ENCODE data around the gene ANAPC2.

The ANAPC2 gene

DNA sequence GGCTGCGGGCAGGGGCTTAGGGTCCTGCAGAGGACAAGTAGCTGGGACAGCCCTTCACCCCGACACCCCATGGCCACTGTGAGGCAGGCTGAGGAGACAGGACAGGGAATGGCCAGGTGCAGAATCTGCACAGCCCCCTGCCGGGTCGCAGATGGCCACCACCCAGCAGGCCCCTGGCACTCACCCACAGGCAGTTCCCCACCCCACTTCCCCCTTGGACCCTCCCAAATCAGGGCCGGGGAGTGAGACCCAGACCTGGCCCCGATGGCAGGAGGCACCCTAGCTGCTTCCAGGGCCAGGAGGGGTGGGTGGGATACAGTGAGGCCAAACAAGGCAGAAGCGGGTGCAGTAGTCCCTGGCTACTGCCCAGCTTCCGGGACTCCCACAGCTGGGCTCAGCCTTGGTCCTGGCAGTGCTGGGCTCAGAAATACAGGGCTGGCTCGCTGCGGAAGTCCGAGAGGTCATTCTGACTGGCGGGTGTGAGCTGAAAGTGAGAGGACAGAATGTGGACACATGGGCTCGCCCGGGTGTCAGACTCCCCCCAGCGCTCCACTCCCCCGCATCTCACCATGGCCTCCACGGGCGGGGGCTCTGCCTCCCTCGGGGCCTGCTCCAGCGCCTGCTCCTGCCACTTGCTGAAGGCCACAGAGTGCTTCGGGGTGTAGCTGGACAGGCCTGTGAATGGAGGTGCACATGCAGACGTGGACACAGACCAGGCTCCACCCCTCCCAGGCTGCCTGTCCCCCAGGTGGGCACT lies 3.5 kb upstream of the ANAPC2 start:
- DNase-seq, result no peak

DNA sequence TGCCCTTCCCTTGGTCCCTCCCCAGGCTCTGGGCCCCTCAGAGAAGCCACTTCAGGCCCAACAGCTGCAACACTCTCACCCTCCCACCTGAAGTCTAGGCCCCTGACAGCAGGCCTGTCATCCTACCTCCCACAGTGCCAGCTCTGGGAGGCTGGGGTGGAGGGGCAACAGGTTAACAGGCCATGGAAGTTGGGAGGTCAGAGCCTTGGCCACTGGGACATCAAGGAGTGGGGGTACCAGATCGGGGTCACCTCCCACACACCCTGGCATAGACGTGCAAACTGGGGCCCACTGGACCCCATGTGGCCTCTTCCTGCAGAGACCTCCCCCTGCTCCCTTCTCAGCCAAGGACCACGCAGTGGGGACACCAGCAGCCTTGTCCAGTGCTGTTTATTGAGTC lies 2.9 kb upstream of the ANAPC2 start:
- no peak for DNase-seq

DNA sequence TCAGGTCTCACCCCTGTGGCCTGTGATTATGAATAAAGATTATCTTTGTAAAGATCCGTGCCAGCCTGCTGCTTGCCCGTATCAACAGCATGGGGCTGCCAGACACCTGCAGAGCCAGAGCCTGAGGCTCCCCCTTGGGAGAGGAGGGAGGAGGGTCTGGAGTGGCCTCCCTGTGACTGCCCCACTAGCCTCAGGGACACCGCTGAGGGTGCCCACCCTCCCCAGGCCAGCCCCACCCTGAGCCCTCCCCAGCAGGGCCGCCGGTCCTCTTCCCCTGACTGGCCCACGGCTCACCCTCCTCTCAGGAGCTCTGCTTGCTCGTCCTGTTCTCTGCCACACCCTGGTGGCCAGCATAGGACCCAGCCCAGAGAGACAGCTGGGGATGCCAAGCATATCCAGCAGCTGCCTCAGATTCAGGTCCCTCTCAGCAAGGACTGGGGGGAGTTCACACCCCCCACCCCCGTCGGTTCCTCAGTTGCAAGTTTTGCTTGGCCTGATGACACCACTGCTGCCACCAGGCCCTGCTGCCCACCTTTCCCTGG lies 2.0 kb upstream of the ANAPC2 start:
- DNase-seq, result no peak

DNA sequence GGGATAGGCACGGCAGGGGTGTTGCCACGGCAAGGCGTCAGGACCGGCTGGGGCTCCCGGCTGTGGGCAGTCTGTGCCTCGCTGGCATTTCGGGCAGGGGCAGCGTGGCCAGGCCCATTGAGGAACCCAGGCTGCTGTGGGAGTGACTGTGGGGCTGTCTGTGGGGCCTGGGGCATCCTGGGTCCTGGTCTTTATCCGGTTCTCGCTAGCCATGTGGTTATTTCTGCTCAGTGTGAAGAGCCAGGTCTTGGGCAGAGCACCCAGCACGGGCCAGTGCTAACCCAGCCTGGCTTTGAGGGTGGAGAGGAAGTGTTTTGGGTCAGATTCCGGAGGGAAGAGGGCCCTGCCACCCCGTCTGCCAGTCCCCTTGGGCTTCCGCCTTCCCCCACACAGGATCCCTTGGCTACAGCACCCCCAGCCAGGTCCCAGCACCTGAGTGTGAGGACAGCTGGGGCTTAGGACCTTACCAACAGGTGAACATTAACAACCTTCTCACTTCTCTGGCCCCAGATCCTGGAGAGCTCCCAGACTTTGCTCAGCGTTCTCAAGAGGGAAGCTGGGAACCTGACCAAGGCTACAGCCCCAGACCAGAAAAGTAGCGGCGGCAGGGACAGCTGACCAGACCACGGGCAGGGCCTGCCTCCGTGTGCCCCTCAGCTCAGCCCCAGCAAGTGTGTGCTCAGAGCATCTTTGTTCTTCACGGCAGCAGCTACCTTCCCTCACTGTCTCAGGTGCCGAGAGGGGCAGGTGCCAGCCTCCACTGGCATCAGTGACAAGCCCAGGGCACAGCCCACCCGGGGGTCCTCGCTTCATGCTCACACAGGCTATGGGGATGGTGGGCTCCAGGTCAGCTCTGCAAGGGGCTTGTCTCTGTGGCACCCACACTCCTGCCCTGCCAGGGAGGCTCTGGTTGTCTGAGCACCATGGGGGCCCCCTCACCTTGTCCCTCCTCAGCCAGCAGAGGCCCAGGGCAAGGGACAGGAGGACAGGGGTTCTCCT lies 1.2 kb upstream of the ANAPC2 start:
- DNase-seq, result no peak

GRCh38 chr9:137188086-137188489 lies 272 bp downstream of the ANAPC2 start:
- DNase-seq, result no peak

- no peak for DNase-seq
Measured at GRCh38 chr9:137187386-137187785, 974 bp downstream of the ANAPC2 start.

DNA sequence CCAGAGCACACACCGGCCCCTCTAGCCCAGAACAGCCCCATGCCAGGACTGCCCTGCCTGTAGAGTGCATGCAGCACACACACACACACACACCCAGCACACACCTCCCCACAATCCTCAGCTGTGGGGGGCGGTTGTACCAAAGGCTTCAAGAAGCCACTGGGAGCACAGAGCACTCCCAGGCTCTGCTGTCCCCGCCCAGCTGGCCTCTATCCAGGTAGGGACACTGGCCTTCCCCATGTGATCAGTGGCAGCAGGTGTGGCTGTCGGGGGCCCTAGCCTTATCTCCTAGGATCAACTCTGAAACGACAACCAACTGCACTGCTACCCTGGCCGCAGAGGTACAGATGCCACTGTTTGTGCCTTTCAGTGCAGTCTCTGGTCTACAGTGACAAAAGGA lies 2.0 kb downstream of the ANAPC2 start:
- DNase-seq, result no peak

- DNase-seq, result no peak
Measured at GRCh38 chr9:137185921-137186320, 2.4 kb downstream of the ANAPC2 start.

GRCh38 chr9:137184881-137185660 lies 3.3 kb downstream of the ANAPC2 start:
- DNase-seq, result no peak

DNA sequence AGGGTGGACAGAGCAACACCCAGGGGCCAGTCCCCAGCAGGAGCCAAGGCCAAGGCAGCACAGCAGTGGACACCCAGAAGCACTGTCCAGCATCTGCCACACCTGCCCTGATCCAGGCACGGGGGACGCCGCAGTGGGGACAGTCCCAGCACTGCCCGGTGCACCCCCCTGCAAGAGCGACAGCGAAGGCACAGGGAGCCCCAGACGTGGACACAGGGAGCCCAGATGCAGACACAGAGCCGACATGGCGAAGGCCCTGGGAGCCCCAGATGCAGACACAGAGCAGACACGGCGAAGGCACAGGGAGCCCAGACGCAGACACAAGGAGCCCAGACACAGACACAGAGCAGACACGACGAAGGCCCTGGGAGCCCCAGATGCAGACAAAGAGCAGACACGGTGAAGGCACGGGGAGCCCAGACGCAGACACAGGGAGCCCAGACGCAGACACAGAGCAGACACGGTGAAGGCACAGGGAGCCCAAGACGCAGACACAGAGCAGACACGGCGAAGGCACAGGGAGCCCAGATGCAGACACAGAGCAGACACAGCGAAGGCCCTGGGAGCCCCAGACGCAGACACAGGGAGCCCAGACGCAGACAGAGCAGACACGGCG lies 4.3 kb downstream of the ANAPC2 start:
- no peak for DNase-seq

DNA sequence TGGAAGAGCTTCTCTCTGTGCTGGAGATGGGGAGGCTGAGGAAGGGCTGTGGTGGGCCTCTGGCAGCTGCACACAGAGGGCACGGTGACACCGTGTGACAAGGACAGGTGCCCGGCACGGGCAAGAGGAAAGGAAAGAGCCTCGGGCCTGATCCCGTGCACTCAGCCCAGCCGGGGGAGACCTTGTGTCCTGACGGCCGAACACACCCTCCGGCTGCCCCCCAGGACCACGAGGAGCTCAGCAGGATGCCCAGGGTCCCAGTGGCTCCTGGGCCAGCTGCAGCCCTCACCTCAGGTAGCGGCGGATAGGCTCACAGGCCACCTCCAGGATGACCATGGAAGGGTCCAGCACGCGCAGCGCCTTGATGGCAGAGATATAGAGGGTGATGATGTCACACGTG lies 5.5 kb downstream of the ANAPC2 start:
- no peak for DNase-seq

DNA sequence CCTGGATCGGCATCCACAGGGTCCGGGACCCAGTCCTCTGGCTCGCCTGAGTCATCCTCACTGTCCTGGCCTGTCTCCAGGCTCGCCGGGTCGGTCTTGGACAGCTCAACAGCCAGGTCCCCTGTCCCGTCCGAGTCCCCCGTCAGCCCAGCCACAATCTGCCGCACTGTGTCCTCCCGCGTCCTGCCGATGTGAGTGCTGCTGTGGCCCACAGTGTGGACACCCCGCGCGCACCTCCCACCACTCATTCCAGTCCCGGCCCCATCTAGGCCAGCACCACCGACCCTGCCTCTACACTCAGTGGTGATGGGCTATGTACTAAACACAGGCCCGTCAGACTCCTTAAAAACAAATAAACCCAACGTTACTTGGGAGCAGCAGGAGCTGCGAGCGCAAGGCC lies 6.7 kb downstream of the ANAPC2 start:
- no peak for DNase-seq

DNA sequence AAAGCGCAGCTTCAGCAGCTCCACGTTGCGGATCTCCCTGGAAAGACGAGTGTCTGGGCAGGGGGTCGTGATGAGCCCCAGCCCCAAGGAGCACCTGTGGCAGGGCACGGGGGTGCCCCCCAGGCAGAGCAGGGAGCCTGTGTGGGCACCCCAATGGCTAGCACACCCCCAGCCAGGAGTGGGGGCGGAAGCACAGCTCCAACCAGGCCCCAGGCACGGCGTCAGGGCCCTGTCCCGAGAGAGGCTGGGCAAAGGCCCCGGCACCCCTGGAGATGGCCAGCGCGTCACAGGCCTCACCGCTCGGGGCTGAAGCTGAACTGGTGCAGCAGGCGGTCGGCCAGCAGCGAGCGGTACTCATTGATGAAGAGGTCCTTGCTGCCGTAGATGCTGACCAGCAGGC lies 7.9 kb downstream of the ANAPC2 start:
- no peak for DNase-seq

DNA sequence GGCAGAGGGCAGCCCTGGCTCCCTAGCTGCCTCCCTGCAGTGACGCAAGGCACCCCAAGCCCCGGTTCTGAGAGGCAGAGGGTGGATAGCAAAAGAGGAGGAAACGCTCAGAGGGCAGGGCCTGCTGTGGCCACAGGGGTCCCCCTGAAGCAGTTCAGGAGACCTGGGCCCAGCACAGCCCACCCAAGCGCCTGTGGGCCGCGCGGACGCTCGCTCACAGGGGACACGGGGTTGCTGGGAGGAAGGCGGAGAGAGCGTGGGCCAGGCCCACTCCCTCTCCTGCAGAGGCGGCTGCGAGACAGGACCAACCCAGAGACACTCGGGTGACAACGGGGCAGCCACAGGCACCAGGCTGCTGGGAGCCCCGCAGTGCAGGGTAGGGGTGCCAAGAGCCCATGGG lies 8.6 kb downstream of the ANAPC2 start:
- no peak for DNase-seq

DNA sequence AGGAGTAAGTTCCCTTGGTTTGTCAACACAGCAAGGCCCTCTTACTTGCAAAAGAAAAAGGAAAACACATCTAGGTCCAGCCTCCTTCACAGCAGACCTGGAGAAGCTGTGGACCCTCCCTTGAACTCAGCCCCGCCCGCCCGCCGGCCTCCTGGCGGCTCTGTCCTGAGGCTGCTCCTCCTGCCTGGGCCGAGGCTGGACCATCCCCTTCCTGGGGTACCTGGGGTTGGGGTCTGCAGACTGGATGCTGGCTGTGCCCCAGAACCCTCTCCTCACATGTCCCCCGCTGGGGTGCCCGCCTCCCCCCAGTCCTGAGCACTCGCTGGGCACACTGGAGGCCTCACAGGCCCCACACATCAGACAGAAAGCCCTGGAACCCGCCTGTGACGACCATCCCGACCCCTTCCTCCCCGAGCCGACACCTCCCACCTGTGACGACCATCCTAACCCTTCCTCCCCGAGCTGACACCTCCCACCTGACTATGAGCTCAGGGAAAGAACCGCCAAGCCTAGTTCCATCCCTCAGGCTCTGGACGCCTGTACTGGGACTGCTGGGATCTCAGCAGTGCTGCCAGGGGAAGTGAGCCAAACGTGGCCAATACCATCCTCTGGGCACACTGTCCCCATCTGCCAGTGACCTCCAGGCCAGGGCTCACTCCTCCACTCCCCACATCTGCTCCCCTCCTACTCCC lies 9.3 kb downstream of the ANAPC2 start:
- DNase-seq, result no peak

DNA sequence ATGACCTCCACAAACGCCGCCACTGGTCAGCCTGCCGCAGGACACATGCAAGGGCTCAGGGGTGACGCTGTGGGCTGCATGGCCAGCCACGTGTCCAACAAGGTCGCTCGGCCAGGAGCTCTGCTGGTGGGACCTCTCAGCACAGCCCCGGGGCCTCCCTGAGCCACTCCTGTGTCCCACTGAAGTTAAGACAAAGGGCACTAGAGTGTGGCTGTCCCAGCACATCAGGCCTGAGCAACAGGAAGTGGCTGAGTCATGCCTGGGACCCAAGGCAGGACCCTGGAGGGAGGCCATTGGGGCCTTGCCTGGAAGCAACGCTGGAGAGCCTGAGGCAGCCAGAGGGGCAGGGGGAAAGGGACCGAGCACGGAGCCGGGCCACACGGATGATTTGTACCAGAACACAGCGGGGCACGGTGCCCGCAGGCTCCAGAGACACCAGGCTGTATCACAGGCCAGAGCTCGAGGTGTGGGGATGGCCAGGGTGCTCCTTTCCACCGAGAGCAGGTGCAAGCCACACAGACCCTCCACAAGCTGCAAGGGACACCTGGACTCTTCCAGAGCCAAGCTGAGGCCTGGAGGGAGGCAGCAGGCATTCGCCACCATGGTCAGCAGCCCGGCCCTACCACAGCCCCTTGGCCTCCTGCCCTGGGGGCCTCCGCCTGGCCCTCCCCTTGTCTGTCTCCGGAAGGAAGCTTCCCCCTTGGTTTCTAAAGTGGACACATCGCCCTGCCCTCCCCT lies 10.0 kb downstream of the ANAPC2 start:
- DNase-seq, result no peak

GRCh38 chr9:137176302-137177182 lies 11.8 kb downstream of the ANAPC2 start:
- DNase-seq, result no peak

DNA sequence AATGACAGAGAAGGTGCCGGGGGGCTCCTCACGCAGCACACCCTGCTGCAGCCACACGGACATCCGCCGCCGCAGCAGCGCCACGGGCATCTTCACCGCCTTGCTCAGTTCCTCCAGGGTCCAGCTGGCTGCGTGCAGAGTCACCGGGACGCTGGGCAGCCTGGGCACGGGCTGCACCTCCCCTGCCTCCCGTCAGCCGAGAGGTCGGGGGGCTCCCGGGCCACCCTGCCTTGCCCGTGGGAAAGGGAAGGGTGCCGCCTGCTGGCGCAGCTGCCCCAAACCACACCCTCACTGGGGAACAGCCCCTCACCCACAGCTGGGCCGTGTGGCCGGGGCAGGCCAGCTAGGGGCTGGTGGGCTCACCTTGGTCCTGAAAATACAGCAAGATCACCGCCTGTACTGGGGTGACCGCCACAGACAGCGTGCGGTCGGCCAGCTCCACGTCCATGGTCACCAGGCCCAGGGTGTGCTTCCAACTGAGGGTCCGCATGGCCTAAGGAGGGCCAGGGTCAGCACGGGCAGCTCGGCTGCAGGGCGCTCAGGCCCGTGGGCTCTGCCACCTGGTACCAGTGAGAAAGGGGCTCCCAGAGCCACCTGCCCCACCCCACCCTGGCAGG lies 12.9 kb downstream of the ANAPC2 start:
- no peak for DNase-seq

GRCh38 chr9:137174722-137175293 lies 13.6 kb downstream of the ANAPC2 start:
- no peak for DNase-seq

Data from NCI-H2107 (cell line).